Coronary artery (tissue), 2 donors: Measurements from ENCODE around the gene MMD.

ENCODE experiments used
- DNase-seq: peaks from one replicate; pipeline ENCODE4 v3.0.0-alpha.2; 2017; ENCODE audit warnings: low spot score
- H3K27ac ChIP-seq, 2 donors: fragments of 200-600 bp; sonication (generic); one replicate each; pipeline ENCODE4 v1.5.1; 2016 to 2019
- H3K4me3 ChIP-seq: fragments of 200-600 bp; sonication (generic); 2 replicates; pipeline ENCODE4 v1.5.1; 2016; ENCODE audit warnings: mild to moderate bottlenecking, moderate library complexity
- CTCF ChIP-seq: fragments of 200-600 bp; sonication (generic); IDR thresholded peaks from one replicate; pipeline ENCODE4 v1.5.1; 2019; ENCODE audit warnings: antibody characterized with exemption

Gene MMD

DNA sequence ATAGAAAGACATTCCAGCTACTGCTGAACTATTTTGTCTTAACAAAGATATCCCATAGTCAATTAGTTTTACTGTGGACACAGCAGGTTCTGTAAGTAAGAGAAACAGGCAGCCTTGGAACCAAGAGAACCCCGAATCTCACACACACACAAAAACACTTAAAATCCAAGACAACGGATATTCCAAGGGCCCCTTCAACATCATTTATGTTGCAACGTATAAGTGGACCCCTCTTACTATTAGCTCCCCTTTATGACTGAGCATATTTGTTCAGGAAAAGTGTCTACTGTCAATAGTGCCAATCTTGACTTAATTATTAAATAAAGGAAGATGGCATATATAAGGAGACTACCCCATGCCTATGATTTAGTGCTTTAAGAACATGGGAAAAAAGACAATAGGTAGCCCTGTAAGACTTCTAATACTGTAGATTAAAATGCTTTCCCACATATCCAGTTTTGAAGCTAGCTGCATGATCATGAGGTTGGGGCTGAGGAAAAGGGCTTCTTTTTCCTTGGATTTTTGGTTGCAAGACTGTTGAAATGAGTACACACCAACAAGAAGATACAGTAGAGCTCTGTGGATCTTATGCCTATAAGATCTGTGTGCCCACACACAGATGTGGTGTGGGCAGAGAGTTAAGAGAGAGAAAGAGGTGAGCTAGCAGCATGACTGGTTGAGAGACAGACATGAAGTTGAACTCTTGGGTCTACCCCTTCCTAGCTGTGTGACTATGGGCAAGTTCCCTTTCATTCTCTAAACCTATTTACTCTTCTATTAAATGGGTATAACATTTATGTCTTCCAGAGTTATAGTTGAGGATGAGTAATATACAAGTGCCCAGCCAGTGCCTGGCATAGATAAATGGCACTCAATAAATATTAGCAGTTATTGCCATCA lies 3.0 kb downstream of the MMD start:
- no peak for TF ChIP-seq CTCF
- DNase-seq = no peak
- Histone ChIP-seq H3K4me3 (no peak overlapping the region), H3K27ac (no peak overlapping the region)

DNA sequence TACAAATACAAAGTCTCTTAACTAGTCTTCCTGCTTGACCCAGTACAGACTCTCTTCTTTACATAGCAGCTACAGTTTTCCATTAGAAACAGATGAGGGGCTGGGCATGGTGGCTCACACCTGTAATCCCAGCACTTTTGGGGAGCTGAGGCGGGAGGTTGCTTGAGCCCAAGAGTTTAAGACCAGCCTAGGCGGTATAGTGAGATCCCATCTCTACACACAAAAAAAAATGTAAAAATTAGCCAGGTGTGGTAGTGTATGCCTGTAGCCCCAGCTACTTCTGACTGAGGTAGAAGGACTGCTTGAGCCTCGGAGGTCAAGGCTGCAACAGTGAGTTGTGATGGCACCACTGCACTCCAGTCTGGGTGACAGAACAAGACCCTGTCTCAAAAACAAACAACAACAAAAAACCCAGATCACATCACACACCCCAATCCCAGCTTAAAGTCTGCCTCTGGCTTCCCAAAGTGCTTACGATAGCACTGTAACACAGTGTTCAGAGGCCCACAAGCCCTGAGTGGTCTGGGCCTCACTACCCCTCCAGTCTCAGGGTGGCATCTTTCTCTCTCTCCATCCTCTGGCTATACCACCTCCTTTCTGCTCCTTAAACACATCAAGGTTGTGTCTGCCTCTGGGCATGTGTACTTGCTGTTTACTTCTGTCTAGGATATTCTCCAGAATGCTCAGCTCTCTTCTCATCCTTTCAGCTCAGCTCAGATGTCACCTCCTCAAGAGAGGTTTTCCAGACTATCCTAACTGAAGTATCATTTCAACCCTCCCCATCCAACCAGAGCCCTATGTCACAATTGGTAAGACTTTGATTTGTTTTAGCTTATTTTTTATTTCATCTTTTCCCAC lies 4.0 kb downstream of the MMD start:
- TF ChIP-seq CTCF = no peak
- DNase-seq = no peak
- H3K27ac ChIP-seq = peak overlapping the region in 1 of 2 donors; percentile 47
- no peak overlapping the region for H3K4me3 ChIP-seq

DNA sequence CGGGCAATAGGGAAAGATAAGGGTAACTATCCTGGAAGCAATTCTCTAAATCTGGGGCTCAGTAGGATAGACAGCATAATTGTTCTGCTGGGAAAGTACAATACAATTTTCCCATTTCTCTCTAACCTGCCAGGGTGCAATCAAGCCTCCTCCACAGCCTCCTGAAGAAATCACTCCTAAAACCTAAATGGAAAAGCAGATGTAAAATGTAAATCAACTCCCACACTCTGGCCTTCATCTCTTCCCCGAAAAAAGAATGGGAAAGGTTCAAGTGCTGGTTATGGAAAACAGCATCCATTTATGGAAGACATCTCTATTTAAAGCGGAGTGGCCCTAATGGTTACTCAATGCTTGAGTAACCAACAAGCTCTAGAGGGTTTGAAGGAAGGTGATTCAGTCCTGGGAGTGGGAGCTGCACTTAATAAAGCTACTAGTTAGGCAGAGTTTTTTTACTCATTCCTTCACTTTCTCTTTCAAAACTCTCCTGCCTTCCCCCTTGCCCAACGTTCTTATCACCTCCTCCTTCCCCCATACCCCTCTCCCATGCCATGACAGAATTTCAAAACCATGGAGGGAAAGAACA lies 5.1 kb downstream of the MMD start:
- Histone ChIP-seq H3K27ac (peak overlapping the region; percentile 47 to 78), H3K4me3 (peak overlapping the region; percentile 22)
- no peak for DNase-seq
- no peak for TF ChIP-seq CTCF

DNA sequence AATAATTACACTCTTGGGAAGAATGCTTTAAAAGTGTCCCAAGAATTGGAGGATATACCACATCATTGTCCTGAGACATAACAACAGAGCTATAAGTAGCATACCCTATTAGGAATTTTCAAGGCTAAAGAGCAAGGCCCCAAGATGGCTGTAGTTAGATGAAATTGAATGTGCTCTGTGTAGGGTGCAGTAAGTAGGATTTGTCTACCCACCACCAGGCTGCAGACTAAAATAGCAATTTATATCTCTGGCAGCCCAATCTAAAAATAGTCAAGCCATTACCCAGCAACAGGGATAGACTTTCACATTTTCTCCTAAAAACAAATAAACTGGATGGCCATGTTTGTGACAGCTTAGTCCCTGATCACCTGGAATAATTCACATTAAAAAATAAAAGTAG lies 5.6 kb downstream of the MMD start:
- no peak for TF ChIP-seq CTCF
- H3K4me3 ChIP-seq = no peak overlapping the region
- no peak for DNase-seq
- peak overlapping the region; percentile 47 to 78 for H3K27ac ChIP-seq

- DNase-seq = no peak
- Histone ChIP-seq H3K27ac (no peak overlapping the region), H3K4me3 (no peak overlapping the region)
- TF ChIP-seq CTCF = no peak
Measured at GRCh38 chr17:55414983-55415382, 6.7 kb downstream of the MMD start.

DNA sequence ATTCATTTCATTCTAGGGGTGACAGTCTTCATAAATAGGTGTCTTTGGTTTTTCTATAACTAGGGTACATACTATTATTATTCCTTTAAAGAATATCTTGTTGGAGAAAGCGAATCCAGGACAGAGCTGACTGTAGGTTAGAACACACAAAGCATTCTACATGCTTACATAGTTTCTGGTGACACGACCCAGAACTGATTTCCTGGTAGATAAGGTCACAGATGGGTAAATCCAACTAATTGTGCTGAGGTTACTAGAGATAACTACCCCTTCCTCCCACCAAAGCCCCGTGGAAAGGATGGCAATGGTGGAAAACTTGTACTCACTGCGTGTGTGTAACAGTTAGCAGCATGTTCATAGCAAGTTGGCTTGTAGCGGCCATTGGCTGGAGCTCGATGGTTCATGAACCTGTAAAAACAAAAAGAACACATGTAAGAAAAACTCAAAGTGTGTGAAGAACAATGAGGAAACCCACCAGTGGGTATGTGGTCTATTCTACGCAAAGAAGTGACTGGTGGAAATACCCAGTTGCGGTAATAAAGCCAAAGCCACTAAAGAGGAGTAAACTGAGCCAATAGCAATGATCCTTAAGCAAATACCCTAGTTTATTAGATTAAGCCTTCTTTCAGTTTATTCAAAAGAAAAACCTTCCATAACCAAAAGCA lies 7.7 kb downstream of the MMD start:
- Histone ChIP-seq H3K4me3 (no peak overlapping the region), H3K27ac (no peak overlapping the region)
- no peak for TF ChIP-seq CTCF
- DNase-seq = no peak
